DMS53 (cell line): Measurements from ENCODE around the gene ZKSCAN5.
"Not testable (repeated sequence)": the region's sequence is repeated elsewhere in the genome, so short reads cannot be mapped to it uniquely, and the experiment has no call there.

ENCODE experiments used
- DNase-seq: peaks from one replicate; lab custom pipeline; 2025; lab: John Stamatoyannopoulos, UW

Gene ZKSCAN5

DNA sequence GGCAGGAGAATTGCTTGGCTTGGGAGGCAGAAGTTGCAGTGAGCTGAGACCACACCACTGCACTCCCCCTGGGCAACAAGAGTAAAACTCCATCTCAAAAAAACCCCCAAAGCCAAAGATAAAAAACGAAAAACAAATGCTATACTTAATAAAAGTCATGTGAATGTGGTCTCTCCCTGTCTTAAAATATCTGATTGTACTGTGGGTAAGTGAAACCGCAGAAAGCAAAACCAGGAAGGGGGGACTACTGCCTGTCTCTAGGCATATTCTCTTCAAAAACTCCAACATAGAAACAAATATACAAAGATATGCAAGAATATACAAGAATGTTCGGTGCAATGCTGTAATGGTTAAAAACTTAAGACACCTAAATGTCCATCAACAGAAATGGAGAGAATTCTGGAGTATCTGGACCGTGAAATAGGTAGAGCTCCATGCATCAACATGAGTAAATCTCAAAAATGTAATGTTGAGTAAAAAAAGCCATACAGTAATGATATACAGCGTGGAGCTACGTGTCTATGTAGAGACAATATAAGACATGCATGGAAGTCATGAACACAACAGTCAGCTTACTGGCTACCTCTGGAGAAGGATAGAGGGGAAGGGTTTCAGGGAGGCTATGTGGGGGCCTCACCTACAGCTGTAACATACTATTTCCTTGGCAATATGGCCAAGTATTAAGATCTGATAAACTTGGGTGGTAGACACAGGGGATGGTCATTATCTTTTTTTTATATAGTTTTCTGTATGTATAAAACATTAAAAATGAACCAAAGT lies 6.5 kb upstream of the ZKSCAN5 start:
- DNase-seq, result no peak

DNA sequence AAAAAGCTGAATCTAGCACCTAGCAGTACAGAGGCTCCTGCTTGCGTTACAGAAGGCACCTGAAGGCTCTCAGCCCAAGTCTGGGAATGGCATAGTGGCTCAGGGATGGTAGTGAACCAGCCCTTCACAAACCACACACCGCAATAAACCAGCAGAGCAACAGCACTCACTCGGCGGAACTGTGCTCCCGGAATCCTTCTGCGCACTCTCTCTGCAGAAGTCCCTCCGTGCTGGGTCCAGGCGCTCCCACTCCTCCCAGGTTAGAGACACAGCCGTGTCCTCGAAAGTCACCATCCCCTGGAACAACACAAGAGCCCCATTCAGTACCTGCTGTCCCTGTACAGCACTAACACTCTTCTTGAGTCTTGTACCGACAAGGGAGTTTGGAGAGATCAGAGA lies 5.9 kb upstream of the ZKSCAN5 start:
- DNase-seq, result peak; percentile 19

DNA sequence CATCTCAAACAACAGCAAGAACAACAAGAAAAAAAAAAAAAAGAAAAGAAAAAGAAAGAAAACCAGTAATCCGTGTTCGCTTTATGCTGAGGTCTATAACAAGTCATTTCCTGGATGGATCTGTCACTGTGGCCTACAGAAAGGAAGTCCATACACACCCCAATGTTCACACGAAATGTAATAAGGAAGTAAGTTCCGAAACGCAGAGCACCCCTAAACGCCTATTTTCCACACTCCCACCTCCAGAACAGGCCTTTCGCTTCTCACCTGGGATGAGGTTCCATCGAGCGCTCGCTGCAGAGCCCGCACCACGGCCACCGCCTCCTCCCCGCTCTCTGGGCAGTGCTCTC lies 5.1 kb upstream of the ZKSCAN5 start:
- DNase-seq, result no peak

DNA sequence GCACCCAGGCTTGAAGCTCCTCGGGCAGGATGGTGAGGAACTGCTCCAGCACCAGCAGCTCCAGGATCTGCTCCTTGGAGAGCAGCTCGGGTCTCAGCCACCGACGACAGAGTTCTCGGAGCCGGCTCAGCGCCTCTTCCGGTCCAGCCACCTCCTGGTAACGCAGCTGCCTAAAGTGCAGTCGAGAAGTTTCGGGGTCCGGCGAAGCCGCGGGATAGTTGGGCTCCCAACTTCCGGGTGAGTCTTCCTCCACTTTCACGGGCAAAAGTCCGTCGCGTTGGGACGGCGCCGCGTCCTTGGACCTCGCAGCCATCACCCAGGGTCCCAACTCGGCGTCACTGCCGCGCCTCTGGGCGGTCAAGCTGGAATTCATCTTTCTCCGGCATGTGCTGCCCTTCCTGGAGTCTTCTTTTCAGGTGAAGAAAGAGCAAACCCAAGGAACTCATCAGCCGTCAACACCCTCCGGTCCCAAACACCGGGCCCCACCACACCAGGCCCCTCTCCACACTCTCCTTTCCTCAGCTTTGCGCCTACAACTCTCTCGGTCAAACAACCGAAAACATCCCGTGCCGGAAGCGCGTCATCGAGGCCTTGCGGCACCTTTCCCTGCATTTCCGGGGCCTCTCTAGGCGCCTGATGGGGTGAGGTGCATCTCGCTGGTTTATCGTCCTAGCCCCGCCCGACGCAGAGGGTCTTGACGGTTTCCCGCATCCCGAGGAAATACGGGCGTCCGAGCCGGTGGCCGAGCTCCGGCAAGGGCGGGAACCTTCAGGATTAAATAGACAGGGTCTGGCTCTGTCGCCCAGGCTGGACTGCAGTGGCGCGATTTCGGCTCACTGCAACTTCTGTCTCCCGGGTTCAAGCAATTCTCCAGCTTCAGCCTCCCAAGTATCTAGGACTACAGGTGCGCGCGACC lies 4.5 kb upstream of the ZKSCAN5 start, which contains the start of gene ZNF394:
Gene ZNF394, minus strand, starts transcription at position 561 of the 916 bp plus-strand sequence. Its CDS starts 188 bp downstream, at position 373.
- peak; percentile 98 for DNase-seq

DNA sequence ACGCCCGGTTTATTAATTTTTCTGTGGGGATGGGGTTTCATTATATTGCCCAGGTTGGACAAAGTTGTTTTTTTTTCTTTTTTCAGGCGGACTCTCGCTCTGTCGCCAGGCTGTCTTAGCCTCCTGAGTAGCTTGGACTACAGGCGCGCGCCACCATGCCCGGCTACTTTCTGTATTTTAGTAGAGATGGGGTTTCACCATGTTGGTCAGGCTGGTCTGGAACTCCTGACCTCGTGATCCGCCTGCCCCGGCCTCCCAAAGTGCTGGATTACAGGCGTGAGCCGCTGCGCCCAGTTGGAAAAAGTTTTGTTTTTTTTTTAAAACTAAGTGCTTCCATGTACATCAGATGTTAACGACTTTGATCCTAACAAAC lies 3.8 kb upstream of the ZKSCAN5 start:
- no peak for DNase-seq

DNA sequence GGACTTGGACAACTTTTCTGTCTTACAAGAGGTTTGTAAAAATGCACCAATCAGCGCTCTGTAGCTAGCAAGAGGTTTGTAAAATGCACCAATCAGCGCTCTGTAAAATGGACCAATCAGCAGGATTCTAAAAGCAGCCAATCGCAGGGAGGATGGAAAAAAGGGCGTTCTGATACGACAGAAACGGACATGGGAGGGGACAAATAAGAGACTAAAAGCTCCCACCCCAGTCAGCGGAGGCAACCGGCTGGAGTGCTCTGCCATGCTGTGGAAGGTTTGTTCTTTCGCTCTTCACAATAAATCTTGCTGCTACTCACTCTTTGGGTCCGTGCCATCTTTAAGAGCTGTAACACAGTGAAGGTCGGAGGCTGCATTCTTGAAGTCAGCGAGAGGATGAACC lies 3.2 kb upstream of the ZKSCAN5 start:
- DNase-seq, result peak; percentile 38

DNA sequence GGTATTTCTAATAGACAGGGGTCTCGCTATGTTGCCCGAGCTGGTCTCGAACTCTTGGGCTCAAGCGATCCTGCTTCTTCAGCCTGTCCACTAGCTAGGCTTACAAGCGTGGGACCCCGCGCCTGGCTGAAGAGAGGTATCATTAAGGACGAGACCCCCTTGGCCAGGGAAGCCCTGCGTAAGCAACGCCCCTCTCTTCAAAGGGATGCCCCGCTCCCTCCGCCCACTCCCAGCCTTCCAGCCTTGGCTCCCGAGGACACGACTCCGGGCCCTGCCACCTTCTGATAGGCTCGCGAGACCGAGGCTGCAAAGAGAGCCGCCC lies 220 bp upstream of the ZKSCAN5 start:
- peak; percentile 100 for DNase-seq

DNA sequence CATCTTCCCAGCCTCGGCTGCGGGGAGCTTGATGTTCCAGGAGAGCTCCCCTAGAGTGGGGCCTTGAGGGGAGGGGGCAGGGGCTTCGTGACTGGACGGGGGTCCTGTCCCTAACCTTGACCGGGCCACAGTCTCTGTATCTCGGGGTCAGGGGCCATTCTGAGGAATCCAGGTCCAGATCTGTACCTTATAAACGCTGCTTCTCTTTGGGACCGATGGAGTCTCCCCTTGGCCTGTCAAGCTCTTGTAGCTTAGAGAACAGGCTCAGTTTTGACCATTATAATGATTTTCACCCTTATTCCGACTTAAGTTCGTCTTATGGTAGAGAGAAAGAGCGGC lies 831 bp downstream of the ZKSCAN5 start:
- DNase-seq, result no peak

DNA sequence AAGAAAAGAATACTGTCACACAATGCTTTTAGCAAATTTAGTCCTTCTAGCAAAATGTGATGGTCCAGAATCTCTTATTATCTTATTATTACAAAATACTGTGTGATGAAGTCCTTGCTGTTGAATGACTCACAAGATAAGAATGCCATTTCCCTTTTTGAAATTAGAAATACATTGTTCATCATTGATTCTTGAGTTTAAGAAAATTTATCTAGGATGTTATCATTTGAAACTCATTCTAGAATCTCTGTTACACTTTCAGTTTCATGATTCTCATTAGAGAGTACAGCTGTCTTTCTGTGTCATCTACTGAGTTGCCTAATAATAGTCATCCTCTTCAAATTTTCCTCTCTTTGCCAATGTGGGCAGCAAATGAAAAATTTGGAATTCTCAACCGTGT lies 9.6 kb downstream of the ZKSCAN5 start:
- DNase-seq, result no peak

DNA sequence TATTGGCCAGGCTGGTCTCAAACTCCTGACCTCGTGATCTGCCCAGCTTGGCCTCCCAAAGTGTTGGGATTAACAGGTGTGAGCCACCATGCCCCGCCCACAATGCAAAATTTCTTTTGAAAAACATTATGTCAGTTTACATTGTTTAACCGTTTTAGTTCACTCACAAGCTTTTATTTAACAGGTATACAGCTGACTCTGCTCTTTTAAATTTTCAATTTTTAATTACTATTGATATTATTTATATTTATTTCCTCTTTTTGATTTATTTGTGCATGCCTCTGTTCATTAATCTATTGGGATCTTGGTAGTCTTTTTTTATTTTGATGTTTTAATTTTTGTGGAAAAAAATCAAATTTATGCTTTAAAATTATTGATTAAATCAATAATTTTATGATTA lies 16.9 kb downstream of the ZKSCAN5 start:
- no peak for DNase-seq

DNA sequence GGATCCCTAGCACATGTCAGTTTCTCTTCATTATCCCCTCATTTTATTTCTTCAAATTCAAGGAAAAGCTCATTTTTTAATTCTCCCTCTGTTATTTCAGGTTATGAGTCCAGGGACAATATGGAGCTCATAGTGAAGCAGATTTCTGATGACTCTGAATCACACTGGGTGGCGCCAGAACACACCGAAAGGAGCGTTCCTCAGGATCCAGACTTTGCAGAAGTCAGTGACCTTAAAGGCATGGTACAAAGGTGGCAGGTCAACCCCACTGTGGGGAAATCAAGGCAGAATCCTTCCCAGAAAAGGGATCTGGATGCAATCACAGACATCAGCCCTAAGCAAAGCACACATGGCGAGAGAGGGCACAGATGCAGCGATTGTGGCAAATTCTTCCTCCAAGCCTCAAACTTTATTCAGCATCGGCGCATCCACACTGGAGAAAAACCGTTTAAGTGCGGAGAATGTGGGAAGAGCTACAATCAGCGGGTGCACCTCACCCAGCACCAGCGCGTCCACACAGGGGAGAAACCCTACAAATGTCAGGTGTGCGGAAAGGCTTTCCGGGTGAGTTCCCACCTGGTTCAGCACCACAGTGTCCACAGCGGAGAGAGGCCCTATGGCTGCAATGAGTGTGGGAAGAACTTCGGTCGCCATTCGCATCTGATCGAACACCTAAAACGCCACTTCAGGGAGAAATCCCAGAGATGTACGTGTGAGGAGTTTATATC lies 21.4 kb downstream of the ZKSCAN5 start:
- peak; percentile 54 for DNase-seq

DNA sequence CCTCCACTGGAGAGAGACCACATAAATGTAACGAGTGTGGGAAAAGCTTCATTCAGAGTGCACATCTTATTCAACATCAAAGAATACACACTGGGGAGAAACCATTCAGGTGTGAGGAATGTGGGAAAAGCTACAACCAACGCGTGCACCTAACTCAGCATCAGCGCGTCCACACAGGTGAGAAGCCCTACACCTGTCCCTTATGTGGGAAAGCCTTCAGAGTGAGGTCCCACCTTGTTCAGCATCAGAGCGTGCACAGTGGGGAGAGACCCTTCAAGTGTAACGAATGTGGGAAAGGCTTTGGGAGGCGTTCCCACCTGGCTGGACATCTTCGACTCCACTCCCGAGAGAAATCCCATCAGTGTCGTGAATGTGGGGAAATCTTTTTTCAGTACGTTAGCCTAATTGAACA lies 26.9 kb downstream of the ZKSCAN5 start:
- peak; percentile 20 for DNase-seq

DNA sequence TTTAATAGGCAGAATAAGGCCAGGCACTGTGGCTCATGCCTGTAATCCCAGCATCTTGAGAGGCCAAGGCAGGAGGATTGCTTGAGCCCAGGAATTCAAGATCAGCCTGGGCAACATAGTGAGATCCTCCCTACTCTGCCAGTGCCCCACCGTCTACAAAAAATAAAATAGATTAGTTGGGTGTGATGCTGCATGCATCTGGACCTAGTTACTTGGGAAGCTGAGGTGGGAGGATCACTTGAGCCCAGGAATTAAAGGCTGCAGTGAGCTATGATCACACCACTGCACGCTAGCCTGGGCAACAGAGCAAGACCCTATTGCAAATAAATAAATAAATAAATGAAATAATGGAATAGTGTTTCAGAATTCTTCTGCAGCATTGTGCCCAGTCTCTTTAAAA lies 31.2 kb downstream of the ZKSCAN5 start:
- DNase-seq, result no peak

DNA sequence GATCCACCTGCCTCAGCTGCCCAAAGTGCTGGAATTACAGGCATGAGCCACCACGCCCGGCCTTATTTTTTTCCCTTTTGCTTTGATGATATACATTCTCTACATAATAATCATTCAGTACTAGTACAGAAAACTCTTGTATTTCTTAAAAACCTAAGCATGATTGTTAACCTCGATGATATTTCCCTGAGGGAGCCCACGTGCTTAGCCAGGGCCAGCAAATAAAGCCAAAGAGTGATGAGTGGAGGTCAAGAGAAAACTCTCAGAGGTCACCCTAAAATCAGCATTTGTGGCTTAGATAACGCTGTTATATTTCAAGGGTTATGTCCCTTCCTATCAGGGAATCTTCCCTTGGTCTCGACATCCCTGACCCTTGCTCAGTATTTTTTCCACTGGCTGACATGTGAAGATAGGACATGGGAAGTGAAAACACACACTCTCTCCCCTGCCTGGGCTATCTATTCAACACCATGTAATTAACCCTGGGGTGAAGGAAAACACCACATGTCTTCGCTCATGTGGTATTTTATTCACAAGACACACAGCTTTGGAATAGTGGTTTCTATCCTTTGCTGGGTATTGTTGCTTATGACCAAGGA lies 34.9 kb downstream of the ZKSCAN5 start:
- DNase-seq, result no peak

DNA sequence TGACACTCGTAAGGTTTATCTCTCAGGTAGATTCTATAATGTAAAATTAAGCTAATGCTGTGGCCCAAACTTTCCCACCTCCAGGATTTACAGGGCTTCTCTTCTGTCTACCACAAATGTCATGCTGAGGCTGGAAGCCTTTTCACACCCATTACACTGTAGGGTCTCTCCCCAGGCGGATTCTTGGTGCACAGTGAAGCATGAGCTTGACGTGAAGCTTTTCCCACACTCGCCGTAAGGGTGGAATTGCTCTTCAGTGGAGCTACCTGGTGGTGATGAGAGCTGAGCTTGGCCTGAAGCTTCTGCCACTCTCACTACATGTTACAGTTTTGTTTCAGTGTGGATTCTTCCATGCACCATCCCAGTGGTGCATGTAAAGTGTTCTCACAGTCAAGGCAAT lies 36.1 kb downstream of the ZKSCAN5 start:
- no peak for DNase-seq

DNA sequence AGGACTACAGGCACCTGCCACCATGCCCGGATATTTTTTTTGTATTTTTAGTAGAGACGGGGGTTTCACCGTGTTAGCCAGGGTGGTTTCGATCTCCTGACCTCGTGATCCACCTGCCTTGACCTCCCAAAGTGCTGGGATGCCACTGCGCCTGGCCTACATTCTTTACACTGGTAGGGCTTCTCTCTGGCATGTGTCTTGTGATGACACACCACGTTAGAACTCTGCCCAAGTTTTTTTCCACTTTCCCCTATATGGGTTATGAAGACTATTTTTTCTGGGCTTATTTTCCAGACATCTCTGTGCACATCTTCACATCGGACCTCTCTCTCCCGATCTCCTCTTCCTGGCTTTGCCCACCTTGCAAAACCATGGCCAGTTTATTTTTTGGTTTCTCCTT lies 36.8 kb downstream of the ZKSCAN5 start:
- DNase-seq, result no peak

DNA sequence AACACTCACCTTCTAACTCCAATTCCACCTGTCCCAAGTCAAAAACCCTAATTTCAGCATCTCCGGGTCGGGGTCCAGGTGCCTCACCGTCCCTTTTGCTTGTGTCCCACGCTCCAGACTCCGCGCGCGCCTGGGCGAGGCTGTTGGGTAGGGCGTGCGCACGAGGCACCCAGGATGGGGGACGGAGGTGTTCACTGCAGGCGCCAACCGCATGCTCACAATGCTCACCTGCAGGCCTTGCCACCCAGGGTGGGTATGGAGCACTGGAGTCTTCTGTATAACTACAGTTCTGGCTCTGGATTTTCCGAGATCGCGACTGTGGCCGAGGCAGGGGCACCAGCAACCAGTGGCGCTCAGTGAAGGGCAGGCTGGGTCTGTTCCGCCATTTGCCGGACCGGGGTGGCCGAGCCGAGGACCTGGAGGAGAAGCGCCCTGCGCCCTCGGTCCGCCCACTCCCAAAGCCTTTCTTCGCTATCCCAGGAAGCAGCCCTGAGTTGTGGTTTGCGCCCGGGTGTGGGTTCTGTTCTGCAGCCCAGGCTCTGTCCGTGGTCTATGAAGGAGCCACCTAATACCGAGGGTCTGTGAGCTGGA lies 38.7 kb downstream of the ZKSCAN5 start:
- no peak for DNase-seq

DNA sequence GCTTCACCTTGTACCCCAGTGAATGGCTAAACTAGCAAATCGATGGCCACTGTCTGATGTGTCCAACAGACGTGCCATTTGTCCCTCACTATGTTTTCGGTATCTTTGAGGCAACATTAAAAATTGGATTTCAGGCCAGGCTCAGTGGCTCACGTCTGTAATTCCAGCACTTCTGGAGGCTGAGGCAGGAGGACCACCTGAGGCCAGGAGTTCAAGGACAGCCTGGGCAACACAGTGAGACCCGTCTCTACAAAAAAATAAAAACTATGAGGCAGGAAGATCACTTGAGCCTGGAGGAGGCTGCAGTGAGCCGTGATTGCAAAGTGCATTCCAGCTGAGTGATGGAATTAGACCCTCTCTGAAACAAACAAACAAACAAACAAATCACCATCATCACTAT lies 39.5 kb downstream of the ZKSCAN5 start:
- no peak for DNase-seq

DNA sequence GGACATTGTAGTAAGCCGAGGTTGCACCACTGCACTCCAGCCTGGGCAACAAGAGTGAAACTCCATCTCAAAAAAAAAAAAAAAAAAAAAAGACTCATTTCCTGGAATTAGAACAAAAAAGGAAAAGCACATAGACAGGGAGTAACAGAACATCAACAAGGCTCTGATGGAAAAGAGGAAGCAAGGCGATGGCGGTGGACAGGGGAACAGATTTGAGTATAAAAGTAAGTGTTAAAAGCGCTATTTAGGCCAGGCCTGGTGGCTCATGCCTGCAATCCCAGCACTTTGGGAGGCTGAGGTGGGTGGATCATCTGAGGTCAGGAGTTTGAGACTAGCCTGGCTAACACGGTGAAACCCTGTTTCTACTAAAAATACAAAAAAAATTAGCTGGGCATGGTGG lies 40.8 kb downstream of the ZKSCAN5 start:
- DNase-seq, result not testable (repeated sequence)

DNA sequence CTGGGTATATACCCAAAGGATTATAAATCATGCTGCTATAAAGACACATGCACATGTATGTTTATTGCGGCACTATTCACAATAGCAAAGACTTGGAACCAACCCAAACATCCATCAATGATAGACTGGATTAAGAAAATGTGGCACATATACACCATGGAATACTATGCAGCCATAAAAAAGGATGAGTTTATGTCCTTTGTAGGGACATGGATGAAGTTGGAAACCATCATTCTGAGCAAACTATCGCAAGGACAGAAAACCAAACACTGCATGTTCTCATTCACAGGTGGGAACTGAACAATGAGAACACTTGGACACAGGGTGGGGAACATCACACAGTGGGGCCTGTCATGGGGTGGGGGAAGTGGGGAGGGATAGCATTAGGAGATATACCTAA lies 45.1 kb downstream of the ZKSCAN5 start:
- not testable (repeated sequence) for DNase-seq

DNA sequence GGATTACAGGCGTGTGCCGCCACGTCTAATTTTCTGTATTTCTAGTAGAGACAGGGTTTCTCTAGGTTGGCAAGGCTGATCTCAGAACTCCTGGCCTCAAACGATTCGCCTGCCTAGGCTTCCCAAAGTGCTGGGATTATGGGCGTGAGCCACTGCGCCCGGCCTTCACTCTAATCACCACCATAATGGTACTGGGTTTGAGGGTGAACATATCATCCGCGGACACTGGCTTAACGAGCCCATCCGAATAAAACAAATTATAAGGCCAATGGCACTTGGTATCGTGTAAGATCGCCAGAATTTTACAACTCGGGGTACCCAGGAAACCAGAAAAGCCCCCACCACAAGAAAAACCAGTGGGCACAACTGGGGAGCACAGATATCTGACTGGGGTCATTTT lies 46.9 kb downstream of the ZKSCAN5 start:
- DNase-seq, result peak; percentile 45
